H54 (cell line): ENCODE data around the gene RFLNA.
"Not testable (repeated sequence)": the region's sequence is repeated elsewhere in the genome, so short reads cannot be mapped to it uniquely, and the experiment has no call there.

Source experiments
- DNase-seq: peaks from one replicate; pipeline ENCODE4 v3.0.0; 2011; ENCODE audit warnings: low spot score, mixed read lengths; ENCODE audit not compliant: insufficient read length
- FAIRE-seq: peaks from 3 replicates; lab custom pipeline; 2011; peaks lifted over from hg19 to GRCh38; lab: Jason Lieb, UNC
- POLR2A ChIP-seq: IDR thresholded peaks from 2 replicates; pipeline ENCODE4 v1.6.1; 2011; ENCODE audit warnings: low read depth, mild to moderate bottlenecking, low read length

RFLNA gene

GRCh38 chr12:124292385-124292784 lies 2.5 kb upstream of the RFLNA start:
- FAIRE-seq: no peak
- no peak for TF ChIP-seq POLR2A
- no peak for DNase-seq

- TF ChIP-seq POLR2A: no peak
- FAIRE-seq (no peak), DNase-seq (no peak)
Measured at GRCh38 chr12:124293286-124294003, 1.4 kb upstream of the RFLNA start.

GRCh38 chr12:124295431-124296058 lies 652 bp downstream of the RFLNA start:
- FAIRE-seq (no peak), DNase-seq (no peak)
- TF ChIP-seq POLR2A: no peak

- no peak for FAIRE-seq
- TF ChIP-seq POLR2A: no peak
- DNase-seq: no peak
Measured at GRCh38 chr12:124296295-124296915, 1.5 kb downstream of the RFLNA start.

- DNase-seq (no peak), FAIRE-seq (no peak)
- no peak for TF ChIP-seq POLR2A
Measured at GRCh38 chr12:124296916-124297351, 2.0 kb downstream of the RFLNA start.

GRCh38 chr12:124297389-124297788 lies 2.5 kb downstream of the RFLNA start:
- FAIRE-seq (no peak), DNase-seq (no peak)
- TF ChIP-seq POLR2A: no peak

- TF ChIP-seq POLR2A: no peak
- FAIRE-seq (no peak), DNase-seq (no peak)
Measured at GRCh38 chr12:124297856-124298255, 3.0 kb downstream of the RFLNA start.

GRCh38 chr12:124298685-124299410 lies 4.0 kb downstream of the RFLNA start:
- DNase-seq (no peak), FAIRE-seq (no peak)
- no peak for TF ChIP-seq POLR2A

GRCh38 chr12:124299628-124300388 lies 4.9 kb downstream of the RFLNA start:
- no peak for DNase-seq
- FAIRE-seq: no peak
- TF ChIP-seq POLR2A: no peak

- FAIRE-seq: not testable (repeated sequence)
Measured at GRCh38 chr12:124300657-124301056, 5.8 kb downstream of the RFLNA start.

GRCh38 chr12:124301084-124301654 lies 6.3 kb downstream of the RFLNA start:
- no peak for FAIRE-seq
- no peak for DNase-seq
- TF ChIP-seq POLR2A: no peak

More at GRCh38 chr12:124300657-124301056, 5.8 kb downstream of the RFLNA start:
- not testable (repeated sequence) for DNase-seq

GRCh38 chr12:124302241-124302806 lies 7.4 kb downstream of the RFLNA start:
- TF ChIP-seq POLR2A: no peak
- FAIRE-seq (no peak), DNase-seq (no peak)

- FAIRE-seq (no peak), DNase-seq (no peak)
- TF ChIP-seq POLR2A: no peak
Measured at GRCh38 chr12:124302807-124303578, 8.1 kb downstream of the RFLNA start.
